RWPE2 (cell line): ENCODE results near the gene PLXND1.

Experiments
- ATAC-seq: fragments of 200-7000 bp; cut with Tn5 transposase; 3 replicates; pipeline ENCODE4 v1.9.1; 2021; ENCODE audit warnings: low read depth
- DNase-seq: peaks from one replicate; pipeline ENCODE4 v3.0.0-alpha.2; 2020; ENCODE audit warnings: low spot score
- H3K27ac ChIP-seq: fragments of 450-650 bp; 2 replicates; pipeline ENCODE4 v1.5.1; 2017; ENCODE audit warnings: mild to moderate bottlenecking; ENCODE audit not compliant: poor library complexity, severe bottlenecking
- H3K27me3 ChIP-seq: fragments of 250-450 bp; sonication (Bioruptor Pico); 2 replicates; pipeline ENCODE4 v1.5.1; 2021; ENCODE audit warnings: mild to moderate bottlenecking, moderate library complexity; ENCODE audit not compliant: insufficient read depth, poor library complexity, severe bottlenecking
- H3K36me3 ChIP-seq: fragments of 250-450 bp; sonication (Bioruptor Pico); 2 replicates; pipeline ENCODE4 v1.5.1; 2020; ENCODE audit warnings: low read depth, mild to moderate bottlenecking, moderate library complexity
- H3K4me1 ChIP-seq: fragments of 250-450 bp; sonication (Bioruptor Pico); 2 replicates; pipeline ENCODE4 v1.5.1; 2021; ENCODE audit warnings: mild to moderate bottlenecking, moderate library complexity; ENCODE audit not compliant: insufficient read depth, poor library complexity, severe bottlenecking
- H3K4me3 ChIP-seq: fragments of 250-450 bp; sonication (Bioruptor Pico); 2 replicates; pipeline ENCODE4 v1.5.1; 2021; ENCODE audit warnings: mild to moderate bottlenecking, moderate library complexity; ENCODE audit not compliant: severe bottlenecking
- H3K9me3 ChIP-seq: fragments of 250-450 bp; sonication (Bioruptor Pico); 2 replicates; pipeline ENCODE4 v1.5.1; 2021; ENCODE audit warnings: mild to moderate bottlenecking, moderate library complexity; ENCODE audit not compliant: severe bottlenecking
- CTCF ChIP-seq: fragments of 450-650 bp; IDR thresholded peaks from one replicate; pipeline ENCODE4 v1.5.1; 2017; ENCODE audit warnings: mild to moderate bottlenecking, moderate library complexity; ENCODE audit not compliant: poor library complexity, severe bottlenecking

The PLXND1 gene

GRCh38 chr3:129530251-129530791 lies 76.2 kb downstream of the PLXND1 start:
- Histone ChIP-seq H3K36me3 (no peaks in the 10 kb centered on the region), H3K27me3 (no peaks in the 10 kb centered on the region), H3K27ac (no peak overlapping the region), H3K4me3 (no peak overlapping the region), H3K4me1 (no peaks in the 10 kb centered on the region), H3K9me3 (no peaks in the 10 kb centered on the region)
- no peak for DNase-seq
- no peak for ATAC-seq
- TF ChIP-seq CTCF = no peak

- DNase-seq = no peak
- Histone ChIP-seq H3K4me3 (no peak overlapping the region), H3K9me3 (no peaks in the 10 kb centered on the region), H3K27me3 (no peaks in the 10 kb centered on the region), H3K27ac (no peak overlapping the region), H3K4me1 (no peaks in the 10 kb centered on the region), H3K36me3 (no peaks in the 10 kb centered on the region)
- no peak for TF ChIP-seq CTCF
- no peak for ATAC-seq
These were observed 76.9 kb downstream of the PLXND1 start for GRCh38 chr3:129529436-129530210.

GRCh38 chr3:129528589-129529100 lies 77.8 kb downstream of the PLXND1 start, which contains the start of gene RHO:
RHO (plus strand) TSS chr3:129528639; CDS start chr3:129528734, 95 bp downstream.
- ATAC-seq = no peak
- no peaks in the 10 kb centered on the region for H3K4me1 ChIP-seq
- no peak within 1 kb of the TSS for H3K4me3 ChIP-seq
- H3K36me3 ChIP-seq = no peaks in the 10 kb centered on the region
- no peak for DNase-seq
- H3K27ac ChIP-seq = no peak within 1 kb of the TSS
- no peaks in the 10 kb centered on the region for H3K27me3 ChIP-seq
- TF ChIP-seq CTCF = no peak
- H3K9me3 ChIP-seq = no peaks in the 10 kb centered on the region

GRCh38 chr3:129527262-129527661 lies 79.2 kb downstream of the PLXND1 start:
- no peak for TF ChIP-seq CTCF
- H3K4me3 ChIP-seq = no peak overlapping the region
- H3K9me3 ChIP-seq = no peaks in the 10 kb centered on the region
- DNase-seq (no peak), ATAC-seq (no peak)
- no peak overlapping the region for H3K27ac ChIP-seq
- no peaks in the 10 kb centered on the region for H3K4me1 ChIP-seq
- no peaks in the 10 kb centered on the region for H3K36me3 ChIP-seq
- no peaks in the 10 kb centered on the region for H3K27me3 ChIP-seq
